HepG2 (cell line): ENCODE data around the gene NDC80. TPM values are rescaled to one million over a fixed set of nuclear protein-coding genes. Genes with fewer than 3 reads are reported as not detected.

Experiments used
- ATAC-seq: fragments of 200-7000 bp; cut with Tn5 transposase; 3 replicates; pipeline ENCODE4 v1.9.1; 2020; ENCODE audit warnings: mild to moderate bottlenecking, moderate library complexity
- BruUV-seq: library from RNA; stranded (reverse); fragments of 400-500 nt; replicated peaks from 2 replicates; lab custom pipeline; 2021; lab: Mats Ljungman, UMichigan
- CTCF ChIA-PET: fragments of 300-600 bp; formaldehyde crosslinking; extraction: SDS; loops from one replicate; lab custom pipeline; 2021; ENCODE audit warnings: low total read pairs, inconsistent platforms, low intra/inter-chr PET ratio; lab: Yijun Ruan, JAX
- POLR2A ChIA-PET: fragments of 350-600 bp; sonication (Branson Sonifier 250); formaldehyde crosslinking; loops from one replicate; lab custom pipeline; 2020; ENCODE audit warnings: antibody characterized with exemption, inconsistent platforms; lab: Yijun Ruan, JAX
- DNase-seq: peaks from one replicate; pipeline ENCODE4 v3.0.0-alpha.2; 2015; ENCODE audit warnings: low spot score
- FAIRE-seq: peaks from 3 replicates; lab custom pipeline; 2011; peaks lifted over from hg19 to GRCh38; lab: Jason Lieb, UNC
- H2AFZ ChIP-seq: one replicate; pipeline ENCODE4 v1.6.1; 2011; ENCODE audit warnings: low read length, inconsistent platforms
- H3K27ac ChIP-seq: fragments of 300-600 bp; 3 replicates; pipeline ENCODE4 v1.8.0; 2011; ENCODE audit warnings: mixed run types, mild to moderate bottlenecking, mixed read lengths, low read length, inconsistent platforms; ENCODE audit not compliant: insufficient read depth; ENCODE audit errors: extremely low read length
- H3K27me3 ChIP-seq, 2 experiments: fragments of 200-600 bp in 1 of 2; 2 replicates in 1 of 2; 3 replicates in 1 of 2; pipeline versions ENCODE4 v1.6.0 to v1.8.0; 2011; ENCODE audit warnings: low read length in 2 of 2, mild to moderate bottlenecking in 2 of 2, moderate library complexity in 2 of 2, inconsistent platforms in 1 of 2; ENCODE audit not compliant: insufficient read depth in 2 of 2, control insufficient read depth in 1 of 2
- H3K36me3 ChIP-seq, 2 experiments: fragments of 200-600 bp in 1 of 2; replicated peaks in 1 of 2; 2 replicates in 1 of 2; 3 replicates in 1 of 2; pipeline versions ENCODE4 v1.5.1 to v1.8.0; 2011; ENCODE audit warnings: low read length in 2 of 2, inconsistent platforms in 1 of 2; ENCODE audit not compliant: insufficient read depth in 2 of 2, control insufficient read depth in 1 of 2
- H3K4me1 ChIP-seq: 2 replicates; pipeline ENCODE4 v1.5.1; 2012; ENCODE audit warnings: low read length, inconsistent platforms; ENCODE audit not compliant: insufficient read depth
- H3K4me2 ChIP-seq: 2 replicates; pipeline ENCODE4 v1.6.0; 2011; ENCODE audit warnings: low read depth, low read length, inconsistent platforms
- H3K4me3 ChIP-seq, 3 experiments: fragments of 200-600 bp in 1 of 3; sonication (generic), shearing (Covaris generic) in 1 of 3; replicated peaks in 1 of 3; 2 replicates each; pipeline ENCODE4 v1.5.1; 2011 to 2016; ENCODE audit warnings: low read length in 3 of 3, inconsistent platforms in 2 of 3, low read depth in 2 of 3, mild to moderate bottlenecking in 2 of 3, control low read depth in 1 of 3, mixed read lengths in 1 of 3; ENCODE audit not compliant: insufficient read depth in 1 of 3
- H3K79me2 ChIP-seq: one replicate; pipeline ENCODE4 v1.6.1; 2011; ENCODE audit warnings: low read length, inconsistent platforms; ENCODE audit not compliant: insufficient read depth
- H3K9ac ChIP-seq: 2 replicates; pipeline ENCODE4 v1.6.0; 2011; ENCODE audit warnings: mild to moderate bottlenecking, low read depth, low read length, inconsistent platforms; ENCODE audit not compliant: insufficient read depth
- H3K9me3 ChIP-seq: 2 replicates; pipeline ENCODE4 v1.5.1; 2012; ENCODE audit warnings: mild to moderate bottlenecking, low read length
- H4K20me1 ChIP-seq: 2 replicates; pipeline ENCODE4 v1.6.0; 2011; ENCODE audit warnings: inconsistent platforms, mild to moderate bottlenecking, low read length, moderate library complexity; ENCODE audit not compliant: insufficient read depth
- ASH2L ChIP-seq: fragments of 300-600, 200-600 bp; sonication (generic); IDR thresholded peaks from 2 replicates; pipeline ENCODE4 v1.7.0; 2017; ENCODE audit warnings: low read depth, mild to moderate bottlenecking, moderate library complexity, mixed read lengths, low read length; ENCODE audit not compliant: insufficient read length
- BORCS8-MEF2B ChIP-seq: sonication (generic); formaldehyde crosslinking; IDR thresholded peaks from 2 replicates; pipeline ENCODE4 v1.8.0; 2022; ENCODE audit warnings: mild to moderate bottlenecking, missing genetic modification reagents
- HNRNPL ChIP-seq: fragments of 200-400 bp; formaldehyde crosslinking; IDR thresholded peaks from 2 replicates; pipeline ENCODE4 v1.6.1; 2017; ENCODE audit warnings: mild to moderate bottlenecking, low read depth, low read length
- KLF15 ChIP-seq: sonication (generic); formaldehyde crosslinking; IDR thresholded peaks from 2 replicates; pipeline ENCODE4 v1.8.1; 2023; ENCODE audit warnings: borderline replicate concordance, mild to moderate bottlenecking, inconsistent platforms, missing genetic modification reagents, mixed read lengths
- MAF1 ChIP-seq: sonication (generic); formaldehyde crosslinking; IDR thresholded peaks from 2 replicates; pipeline ENCODE4 v1.5.0; 2020; ENCODE audit warnings: missing genetic modification reagents, borderline replicate concordance
- MTA1 ChIP-seq: sonication (generic); formaldehyde crosslinking; IDR thresholded peaks from 2 replicates; pipeline ENCODE4 v1.4.0; 2020; ENCODE audit warnings: missing genetic modification reagents, mild to moderate bottlenecking, borderline replicate concordance
- NFAT5 ChIP-seq: sonication (generic); formaldehyde crosslinking; IDR thresholded peaks from 2 replicates; pipeline ENCODE4 v1.4.0; 2020; ENCODE audit warnings: missing genetic modification reagents
- NFE2L1 ChIP-seq: sonication (generic); formaldehyde crosslinking; IDR thresholded peaks from 2 replicates; pipeline ENCODE4 v1.4.0; 2020; ENCODE audit warnings: missing genetic modification reagents, mild to moderate bottlenecking, borderline replicate concordance
- RBFOX2 ChIP-seq: fragments of 200-400 bp; formaldehyde crosslinking; IDR thresholded peaks from 2 replicates; pipeline ENCODE4 v1.6.1; 2017; ENCODE audit warnings: low read depth, mild to moderate bottlenecking, low read length
- REPIN1 ChIP-seq: sonication (generic); formaldehyde crosslinking; IDR thresholded peaks from 2 replicates; pipeline ENCODE4 v1.8.0; 2022; ENCODE audit warnings: missing genetic modification reagents, low read depth, mild to moderate bottlenecking, borderline replicate concordance
- SALL2 ChIP-seq: sonication (generic); formaldehyde crosslinking; IDR thresholded peaks from 2 replicates; pipeline ENCODE4 v1.8.1; 2023; ENCODE audit warnings: mild to moderate bottlenecking, missing genetic modification reagents, inconsistent platforms
- SNAPC2 ChIP-seq: sonication (generic); formaldehyde crosslinking; IDR thresholded peaks from 2 replicates; pipeline ENCODE4 v1.8.1; 2022; ENCODE audit warnings: mild to moderate bottlenecking, missing genetic modification reagents
- TAF1 ChIP-seq: sonication (generic); formaldehyde crosslinking; IDR thresholded peaks from 2 replicates; pipeline ENCODE4 v1.4.0; 2020; ENCODE audit warnings: missing genetic modification reagents
- THAP7 ChIP-seq: sonication (generic); formaldehyde crosslinking; IDR thresholded peaks from 2 replicates; pipeline ENCODE4 v1.8.1; 2023; ENCODE audit warnings: mild to moderate bottlenecking, missing genetic modification reagents
- ZBTB25 ChIP-seq: IDR thresholded peaks from 2 replicates; pipeline ENCODE4 v1.6.1; 2018; ENCODE audit warnings: missing genetic modification reagents
- ZNF329 ChIP-seq: sonication (generic); formaldehyde crosslinking; IDR thresholded peaks from 2 replicates; pipeline ENCODE4 v1.9.0; 2021; ENCODE audit warnings: low read depth, mild to moderate bottlenecking, missing genetic modification reagents
- ZNF567 ChIP-seq: sonication (generic); formaldehyde crosslinking; IDR thresholded peaks from 2 replicates; pipeline ENCODE4 v1.8.1; 2023; ENCODE audit warnings: mild to moderate bottlenecking, missing genetic modification reagents, borderline replicate concordance
- ZNF773 ChIP-seq: sonication (generic); formaldehyde crosslinking; IDR thresholded peaks from 2 replicates; pipeline ENCODE4 v1.4.0; 2020; ENCODE audit warnings: missing genetic modification reagents, borderline replicate concordance
- WGBS: methylation state at CpG from one replicate; pipeline ENCODE4 v1.1.6; 2017; ENCODE audit warnings: low lambda C conversion rate; 5-methylcytosine and 5-hydroxymethylcytosine counted together
- in situ Hi-C: cut with HindIII; loops from 2 replicates; pipeline ENCODE4 v1.10.0; 2017; ENCODE audit warnings: low pct_unique_long_range_greater_than_20kb; ENCODE audit not compliant: extremely low pct_ligation_motif_present
- intact Hi-C: fragments of 100-400 bp; cut with micrococcal nuclease; formaldehyde crosslinking; loops from one replicate; pipeline ENCODE4 v1.10.0; 2022; ENCODE audit not compliant: unreplicated experiment
- polyA plus RNA-seq, 8 experiments: library from polyadenylated mRNA; depleted of rRNA in 3 of 8; stranded (reverse) in 7 of 8; unstranded in 1 of 8; fragments of >200 nt; fragmentation: Illumina TruSeq in 4 of 8; extraction: Trizol in 4 of 8; gene quantifications; 2 replicates each; pipeline versions ENCODE4 v1.2.1 to v1.2.3, GENCODE V29; 2011 to 2016; ENCODE audit warnings: low read depth in 4 of 8, missing spikeins in 1 of 8, mixed read lengths in 1 of 8; ENCODE audit not compliant: insufficient read depth in 1 of 8
- total RNA-seq, 5 experiments: library from RNA; depleted of rRNA; stranded (reverse); fragments of >200 nt; fragmentation: Illumina TruSeq; extraction: Trizol; gene quantifications; 2 replicates each; pipeline ENCODE4 v1.2.3, GENCODE V29; 2016; ENCODE audit warnings: low read depth in 1 of 5

NDC80 gene
- total and polyA plus RNA-seq, 2 of the 13 experiments (the other 11 are each of a cell fraction or from before 2014, with no cell fraction given) = 9.6 to 33.0 TPM

DNA sequence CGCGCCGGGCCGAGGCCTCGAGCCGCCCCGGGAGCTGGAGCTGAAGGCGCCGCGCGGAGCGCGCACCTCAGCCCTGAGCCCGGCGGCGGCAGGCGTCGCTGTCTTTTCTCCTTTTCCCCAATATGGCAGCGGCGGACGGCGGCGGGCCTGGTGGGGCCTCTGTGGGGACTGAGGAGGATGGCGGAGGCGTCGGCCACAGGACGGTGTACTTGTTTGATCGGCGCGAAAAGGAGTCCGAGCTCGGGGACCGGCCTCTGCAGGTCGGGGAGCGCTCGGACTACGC is 84.5 kb downstream of the NDC80 start:
- no peaks in the 10 kb centered on the region; a peak in 1 of 5 replicates for H3K27me3 ChIP-seq
- no peak for DNase-seq
- no peak for FAIRE-seq
- H3K4me2 ChIP-seq = peak overlapping the region; percentile 87
- CTCF ChIA-PET = no interaction called here
- H3K27ac ChIP-seq = peak overlapping the region; percentile 94
- peak overlapping the region; percentile 93 for H3K9ac ChIP-seq
- BruUV-seq = no TSS peak
- H4K20me1 ChIP-seq = peaks cover 31% of the 10 kb centered on the region
- H2AFZ ChIP-seq = no peak overlapping the region
- peaks cover 32% of the 10 kb centered on the region for H3K4me1 ChIP-seq
- in situ Hi-C loops = no loop called here
- peak; percentile 57 for ATAC-seq
- POLR2A ChIA-PET = interaction anchor here (1.3 to 1.6 kb wide), 7 partner anchors 9 to 250 kb away, joined by 3 to 10 read pairs (median 4); partner anchors contain the start of genes METTL4 and NDC80
- intact Hi-C loops = loop anchor here (2.0 kb wide), 1 partner anchor 83 kb away; no protein-coding TSS in a partner anchor
- H3K36me3 ChIP-seq = peaks cover 0 to 2% of the 10 kb centered on the region in 2 experiments; a peak in 2 of 5 replicates
- H3K79me2 ChIP-seq = peaks cover 49% of the 10 kb centered on the region
- no CpG with 5 or more reads among the region's 37 CpGs for WGBS
- H3K4me3 ChIP-seq = peak overlapping the region; percentile 88 to 91 (median 89)
- H3K9me3 ChIP-seq = no peaks in the 10 kb centered on the region
- 0 out of 2 replicates have a peak, but pooled peaks have one; percentile 12 for TF ChIP-seq NFE2L1
- TF ChIP-seq KLF15 = 0 out of 2 replicates have a peak, but pooled peaks have one; percentile 51
- TF ChIP-seq BORCS8-MEF2B (CRISPR knock-in tag) = 0 out of 2 replicates have a peak, but pooled peaks have one; percentile 42
- peak; percentile 6; the same call in 1 of the 2 replicates for TF ChIP-seq ZBTB25 (CRISPR knock-in tag)
- 0 out of 2 replicates have a peak, but pooled peaks have one; percentile 11 for TF ChIP-seq MAF1 (CRISPR knock-in tag)
- 0 out of 2 replicates have a peak, but pooled peaks have one; percentile 25 for TF ChIP-seq SALL2 (CRISPR knock-in tag)
- TF ChIP-seq RBFOX2 = peak; percentile 62
- peak; percentile 0; the same call in 1 of the 2 replicates for TF ChIP-seq TAF1 (CRISPR knock-in tag)
- no peak for TF ChIP-seq HNRNPL
- TF ChIP-seq REPIN1 (CRISPR knock-in tag) = 0 out of 2 replicates have a peak, but pooled peaks have one; percentile 13
- no peak for TF ChIP-seq MTA1 (CRISPR knock-in tag)
- TF ChIP-seq THAP7 (CRISPR knock-in tag) = no peak
- TF ChIP-seq ZNF773 (CRISPR knock-in tag) = 0 out of 2 replicates have a peak, but pooled peaks have one; percentile 5
- TF ChIP-seq ZNF567 (CRISPR knock-in tag) = no peak
- 0 out of 2 replicates have a peak, but pooled peaks have one; percentile 8 for TF ChIP-seq NFAT5 (CRISPR knock-in tag)
- TF ChIP-seq SNAPC2 (CRISPR knock-in tag) = no peak
- peak; percentile 16; the same call in 1 of the 2 replicates for TF ChIP-seq ZNF329 (CRISPR knock-in tag)
- peak; percentile 19 for TF ChIP-seq ASH2L
